NB4 (cell line): ENCODE data around the gene IFIT1B.

ENCODE experiments used
- POLR2A ChIP-seq: IDR thresholded peaks from 2 replicates; pipeline ENCODE4 v1.6.1; 2011; ENCODE audit warnings: mild to moderate bottlenecking; ENCODE audit not compliant: insufficient read length; ENCODE audit errors: extremely low read depth
- TF ChIP-seq, protein P1 (sequence below): IDR thresholded peaks from one replicate; pipeline ENCODE4 v1.5.1; 2012; ENCODE audit warnings: low read depth, low read length

DNA sequence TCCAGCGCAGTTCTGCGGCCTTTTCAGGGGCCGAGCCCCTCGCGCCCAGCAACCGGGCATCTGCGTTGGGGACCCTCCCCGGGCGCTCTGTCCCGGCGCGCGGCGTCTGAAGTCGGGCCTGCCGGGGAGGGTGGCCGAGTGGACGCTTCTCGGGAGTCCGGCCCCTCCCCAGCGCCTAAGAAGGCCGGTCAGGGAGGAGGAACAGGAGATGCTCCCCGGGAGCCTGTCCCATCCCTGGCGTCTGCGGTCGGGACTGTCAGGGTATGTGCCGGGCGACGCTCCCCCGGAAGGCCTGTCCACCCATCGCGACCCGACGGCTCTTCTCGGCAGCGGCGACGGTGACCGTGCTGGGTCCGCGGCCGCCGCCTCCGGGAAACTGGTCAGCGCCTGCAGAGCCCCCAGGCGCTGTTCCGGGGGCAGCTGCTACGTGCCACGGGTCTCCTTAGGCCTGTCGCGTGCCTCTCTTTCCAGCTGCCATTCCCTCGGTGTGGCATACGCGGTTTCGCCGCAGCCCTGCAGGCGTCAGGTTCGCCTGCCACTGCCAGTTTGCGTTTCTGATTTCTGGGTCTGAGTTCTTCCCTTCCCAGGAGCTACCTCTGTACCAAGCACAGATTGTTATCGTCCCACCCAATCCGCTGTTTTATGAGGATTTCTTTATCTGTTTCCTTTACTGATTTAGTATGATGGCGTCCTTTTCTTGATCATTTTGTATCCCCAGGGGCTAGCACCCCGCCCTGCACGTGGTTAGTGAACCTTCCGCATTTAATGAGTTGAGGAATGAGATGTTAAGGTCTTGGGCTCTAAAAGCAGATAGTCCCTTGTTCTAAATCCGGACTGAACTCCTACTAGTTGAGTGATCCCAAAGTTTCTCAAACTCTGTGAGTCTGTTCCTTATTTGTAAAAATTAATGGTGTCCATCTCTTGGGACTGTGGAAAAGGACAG lies 37.3 kb downstream of the IFIT1B start:
- no peak for TF ChIP-seq POLR2A
- TF ChIP-seq, protein P1, sequence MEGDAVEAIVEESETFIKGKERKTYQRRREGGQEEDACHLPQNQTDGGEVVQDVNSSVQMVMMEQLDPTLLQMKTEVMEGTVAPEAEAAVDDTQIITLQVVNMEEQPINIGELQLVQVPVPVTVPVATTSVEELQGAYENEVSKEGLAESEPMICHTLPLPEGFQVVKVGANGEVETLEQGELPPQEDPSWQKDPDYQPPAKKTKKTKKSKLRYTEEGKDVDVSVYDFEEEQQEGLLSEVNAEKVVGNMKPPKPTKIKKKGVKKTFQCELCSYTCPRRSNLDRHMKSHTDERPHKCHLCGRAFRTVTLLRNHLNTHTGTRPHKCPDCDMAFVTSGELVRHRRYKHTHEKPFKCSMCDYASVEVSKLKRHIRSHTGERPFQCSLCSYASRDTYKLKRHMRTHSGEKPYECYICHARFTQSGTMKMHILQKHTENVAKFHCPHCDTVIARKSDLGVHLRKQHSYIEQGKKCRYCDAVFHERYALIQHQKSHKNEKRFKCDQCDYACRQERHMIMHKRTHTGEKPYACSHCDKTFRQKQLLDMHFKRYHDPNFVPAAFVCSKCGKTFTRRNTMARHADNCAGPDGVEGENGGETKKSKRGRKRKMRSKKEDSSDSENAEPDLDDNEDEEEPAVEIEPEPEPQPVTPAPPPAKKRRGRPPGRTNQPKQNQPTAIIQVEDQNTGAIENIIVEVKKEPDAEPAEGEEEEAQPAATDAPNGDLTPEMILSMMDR: no peak
